Umbilical cord (tissue), 2 donors: Measurements from ENCODE around the gene TADA2A. TPM values are rescaled to one million over a fixed set of nuclear protein-coding genes. Genes with fewer than 3 reads are reported as not detected.

Source experiments
- DNase-seq: peaks from one replicate; pipeline ENCODE4 v3.0.0-alpha.2; 2015; ENCODE audit warnings: low spot score
- total RNA-seq: library from RNA; depleted of rRNA; stranded (reverse); fragments of >200 nt; gene quantifications from one replicate; pipeline ENCODE4 v1.2.3, GENCODE V29; 2014; ENCODE audit warnings: low replicate concordance; ENCODE audit not compliant: insufficient read depth

Gene TADA2A
- total RNA-seq, 1 donor from 2014 or later, result 53.9 TPM

GRCh38 chr17:37461668-37462067 lies 55.0 kb downstream of the TADA2A start:
- DNase-seq, result no peak

GRCh38 chr17:37462492-37462891 lies 55.8 kb downstream of the TADA2A start:
- DNase-seq, result no peak

- DNase-seq, result no peak
These were observed 56.4 kb downstream of the TADA2A start for GRCh38 chr17:37463039-37463438.

GRCh38 chr17:37465069-37465616 lies 58.5 kb downstream of the TADA2A start:
- no peak for DNase-seq

- DNase-seq, result no peak
These were observed 59.8 kb downstream of the TADA2A start for GRCh38 chr17:37466471-37466870.

- no peak for DNase-seq
These were observed 63.5 kb downstream of the TADA2A start for GRCh38 chr17:37470181-37470580.

- DNase-seq, result no peak
These were observed 69.2 kb downstream of the TADA2A start for GRCh38 chr17:37475731-37476420.

GRCh38 chr17:37476431-37477120 lies 69.9 kb downstream of the TADA2A start:
- peak; percentile 37 for DNase-seq

GRCh38 chr17:37478187-37478586 lies 71.5 kb downstream of the TADA2A start:
- DNase-seq, result no peak

GRCh38 chr17:37479025-37479424 lies 72.3 kb downstream of the TADA2A start:
- no peak for DNase-seq

GRCh38 chr17:37480427-37480826 lies 73.7 kb downstream of the TADA2A start:
- no peak for DNase-seq

- DNase-seq, result no peak
These were observed 74.4 kb downstream of the TADA2A start for GRCh38 chr17:37481001-37481665.

- DNase-seq, result peak; percentile 67
These were observed 76.8 kb downstream of the TADA2A start for GRCh38 chr17:37483311-37484039.

GRCh38 chr17:37485938-37486570 lies 79.4 kb downstream of the TADA2A start:
- DNase-seq, result no peak

- peak; percentile 92 for DNase-seq
These were observed 81.4 kb downstream of the TADA2A start for GRCh38 chr17:37488009-37488604.

GRCh38 chr17:37488607-37489196 lies 82.0 kb downstream of the TADA2A start:
- DNase-seq, result peak; percentile 89

GRCh38 chr17:37489197-37490001 lies 82.7 kb downstream of the TADA2A start, which contains the start of gene DUSP14:
Gene DUSP14 (plus strand): TSS chr17:37489891. CDS start chr17:37512273, 22,382 bp downstream.
- peak; percentile 90 for DNase-seq

GRCh38 chr17:37490022-37490587 lies 83.4 kb downstream of the TADA2A start:
- peak; percentile 83 for DNase-seq
